RWPE2 (cell line): Measurements from ENCODE around the gene BANK1.
A peak's percentile ranks its signal among the peaks of the same experiment; 100 is the strongest.

Source experiments
- ATAC-seq: fragments of 200-7000 bp; cut with Tn5 transposase; 3 replicates; pipeline ENCODE4 v1.9.1; 2021; ENCODE audit warnings: low read depth
- DNase-seq: peaks from one replicate; pipeline ENCODE4 v3.0.0-alpha.2; 2020; ENCODE audit warnings: low spot score
- H3K27ac ChIP-seq: fragments of 450-650 bp; 2 replicates; pipeline ENCODE4 v1.5.1; 2017; ENCODE audit warnings: mild to moderate bottlenecking; ENCODE audit not compliant: poor library complexity, severe bottlenecking
- H3K27me3 ChIP-seq: fragments of 250-450 bp; sonication (Bioruptor Pico); 2 replicates; pipeline ENCODE4 v1.5.1; 2021; ENCODE audit warnings: mild to moderate bottlenecking, moderate library complexity; ENCODE audit not compliant: insufficient read depth, poor library complexity, severe bottlenecking
- H3K36me3 ChIP-seq: fragments of 250-450 bp; sonication (Bioruptor Pico); 2 replicates; pipeline ENCODE4 v1.5.1; 2020; ENCODE audit warnings: low read depth, mild to moderate bottlenecking, moderate library complexity
- H3K4me1 ChIP-seq: fragments of 250-450 bp; sonication (Bioruptor Pico); 2 replicates; pipeline ENCODE4 v1.5.1; 2021; ENCODE audit warnings: mild to moderate bottlenecking, moderate library complexity; ENCODE audit not compliant: insufficient read depth, poor library complexity, severe bottlenecking
- H3K4me3 ChIP-seq: fragments of 250-450 bp; sonication (Bioruptor Pico); 2 replicates; pipeline ENCODE4 v1.5.1; 2021; ENCODE audit warnings: mild to moderate bottlenecking, moderate library complexity; ENCODE audit not compliant: severe bottlenecking
- H3K9me3 ChIP-seq: fragments of 250-450 bp; sonication (Bioruptor Pico); 2 replicates; pipeline ENCODE4 v1.5.1; 2021; ENCODE audit warnings: mild to moderate bottlenecking, moderate library complexity; ENCODE audit not compliant: severe bottlenecking
- TF ChIP-seq, protein P1 (sequence below): fragments of 450-650 bp; IDR thresholded peaks from one replicate; pipeline ENCODE4 v1.5.1; 2017; ENCODE audit warnings: mild to moderate bottlenecking, moderate library complexity; ENCODE audit not compliant: poor library complexity, severe bottlenecking

Gene BANK1

GRCh38 chr4:101981756-101982155 is 191.2 kb downstream of the BANK1 start:
- H3K9me3 ChIP-seq: no peaks in the 10 kb centered on the region
- H3K27ac ChIP-seq: no peak overlapping the region

DNA sequence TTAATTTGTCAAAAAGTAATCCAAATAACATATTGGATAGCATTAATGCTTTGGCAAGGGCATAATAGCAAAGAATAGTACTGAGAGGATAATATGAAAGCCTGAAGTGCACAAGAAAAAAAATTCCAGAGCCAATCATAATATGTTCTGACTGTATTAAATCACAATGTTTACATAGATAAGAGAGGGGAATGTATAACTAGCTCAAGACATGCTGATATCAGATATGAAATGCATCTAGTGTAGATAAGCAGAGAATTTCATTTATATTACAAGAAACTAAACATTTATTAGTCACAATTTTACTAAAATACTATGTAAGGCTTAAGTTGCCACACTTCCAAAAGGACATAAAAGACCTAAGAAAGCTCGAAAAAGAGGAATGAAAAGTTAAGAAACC is 193.3 kb downstream of the BANK1 start:
- H3K27ac ChIP-seq: no peak overlapping the region
- no peaks in the 10 kb centered on the region for H3K9me3 ChIP-seq
- no peak for ATAC-seq
- no peaks in the 10 kb centered on the region for H3K36me3 ChIP-seq
- H3K4me1 ChIP-seq: peaks cover 6% of the 10 kb centered on the region
- TF ChIP-seq, protein P1, sequence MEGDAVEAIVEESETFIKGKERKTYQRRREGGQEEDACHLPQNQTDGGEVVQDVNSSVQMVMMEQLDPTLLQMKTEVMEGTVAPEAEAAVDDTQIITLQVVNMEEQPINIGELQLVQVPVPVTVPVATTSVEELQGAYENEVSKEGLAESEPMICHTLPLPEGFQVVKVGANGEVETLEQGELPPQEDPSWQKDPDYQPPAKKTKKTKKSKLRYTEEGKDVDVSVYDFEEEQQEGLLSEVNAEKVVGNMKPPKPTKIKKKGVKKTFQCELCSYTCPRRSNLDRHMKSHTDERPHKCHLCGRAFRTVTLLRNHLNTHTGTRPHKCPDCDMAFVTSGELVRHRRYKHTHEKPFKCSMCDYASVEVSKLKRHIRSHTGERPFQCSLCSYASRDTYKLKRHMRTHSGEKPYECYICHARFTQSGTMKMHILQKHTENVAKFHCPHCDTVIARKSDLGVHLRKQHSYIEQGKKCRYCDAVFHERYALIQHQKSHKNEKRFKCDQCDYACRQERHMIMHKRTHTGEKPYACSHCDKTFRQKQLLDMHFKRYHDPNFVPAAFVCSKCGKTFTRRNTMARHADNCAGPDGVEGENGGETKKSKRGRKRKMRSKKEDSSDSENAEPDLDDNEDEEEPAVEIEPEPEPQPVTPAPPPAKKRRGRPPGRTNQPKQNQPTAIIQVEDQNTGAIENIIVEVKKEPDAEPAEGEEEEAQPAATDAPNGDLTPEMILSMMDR: no peak
- no peak overlapping the region for H3K4me3 ChIP-seq
- no peak for DNase-seq
- no peaks in the 10 kb centered on the region for H3K27me3 ChIP-seq

More at GRCh38 chr4:101981756-101982155, 191.2 kb downstream of the BANK1 start:
- H3K4me3 ChIP-seq: no peak overlapping the region
- H3K36me3 ChIP-seq: no peaks in the 10 kb centered on the region
- H3K4me1 ChIP-seq: peaks cover 14% of the 10 kb centered on the region
- TF ChIP-seq, protein P1: no peak
- no peak for DNase-seq
- H3K27me3 ChIP-seq: no peaks in the 10 kb centered on the region
- ATAC-seq: peak; percentile 42; the same call in 2 of the 3 replicates

DNA sequence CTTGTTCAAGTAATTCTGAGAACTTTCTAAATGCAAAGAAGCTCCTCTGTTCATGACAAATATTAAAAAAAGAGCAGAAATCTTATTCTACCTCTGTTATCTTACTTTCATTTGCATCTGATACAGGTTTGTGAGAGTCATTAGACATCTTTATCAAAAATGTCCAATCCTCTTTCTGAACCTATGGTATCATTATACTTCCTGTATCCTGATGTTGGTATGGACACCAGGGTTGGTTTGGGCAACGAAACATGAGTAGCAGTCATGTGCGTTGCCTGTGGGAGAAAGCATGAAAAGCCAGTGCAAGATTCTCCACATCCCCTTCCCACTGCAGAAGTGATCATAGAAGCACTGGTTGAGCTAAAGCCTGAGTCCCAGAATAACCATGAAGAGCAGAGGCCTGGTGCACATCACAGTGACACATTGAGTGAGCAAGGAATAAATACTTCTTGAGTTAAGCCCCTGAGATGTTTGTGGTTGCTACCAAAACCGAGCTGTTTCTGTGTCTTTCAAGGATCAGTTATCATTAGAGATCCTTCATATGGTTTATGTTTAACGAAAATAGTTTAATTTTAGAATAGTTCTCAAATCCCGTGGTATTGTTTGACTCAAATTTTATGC is 197.2 kb downstream of the BANK1 start:
- Histone ChIP-seq H3K36me3 (no peaks in the 10 kb centered on the region), H3K9me3 (no peaks in the 10 kb centered on the region), H3K27me3 (no peaks in the 10 kb centered on the region), H3K4me1 (no peaks in the 10 kb centered on the region), H3K27ac (no peak overlapping the region), H3K4me3 (no peak overlapping the region)
- TF ChIP-seq, protein P1: no peak
- no peak for DNase-seq
- no peak for ATAC-seq

DNA sequence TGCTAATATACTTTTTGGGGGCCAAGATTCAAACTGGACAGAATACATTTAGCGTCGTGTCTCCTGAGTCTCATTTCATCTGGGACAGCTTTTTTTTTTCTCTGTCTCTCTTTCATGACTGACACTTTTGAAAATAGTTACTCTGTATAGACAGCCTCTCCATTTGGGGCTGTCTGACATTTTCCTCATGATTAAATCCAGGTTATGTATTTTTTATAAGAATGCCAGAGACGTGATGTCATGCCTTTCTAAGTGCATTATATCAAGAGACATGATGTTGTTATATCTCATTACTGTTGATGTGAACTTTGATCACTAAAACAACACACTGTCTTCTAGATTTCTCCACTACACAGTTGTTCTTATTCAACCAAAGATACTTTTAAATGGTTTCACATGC is 199.0 kb downstream of the BANK1 start:
- H3K4me3 ChIP-seq: no peak overlapping the region

GRCh38 chr4:101992446-101992845 is 201.9 kb downstream of the BANK1 start:
- no peaks in the 10 kb centered on the region for H3K9me3 ChIP-seq
- no peak for ATAC-seq
- no peak overlapping the region for H3K4me3 ChIP-seq
- H3K36me3 ChIP-seq: no peaks in the 10 kb centered on the region
- H3K27me3 ChIP-seq: no peaks in the 10 kb centered on the region
- H3K27ac ChIP-seq: no peak overlapping the region
- H3K4me1 ChIP-seq: no peaks in the 10 kb centered on the region
- TF ChIP-seq, protein P1: no peak
- DNase-seq: no peak

More for the DNA sequence above, 199.0 kb downstream of the BANK1 start:
- no peak for DNase-seq
- no peaks in the 10 kb centered on the region for H3K36me3 ChIP-seq
- TF ChIP-seq, protein P1: no peak
- no peak for ATAC-seq
- H3K27me3 ChIP-seq: no peaks in the 10 kb centered on the region
- H3K9me3 ChIP-seq: no peaks in the 10 kb centered on the region
- no peaks in the 10 kb centered on the region for H3K4me1 ChIP-seq
- no peak overlapping the region for H3K27ac ChIP-seq
